HG03439 (cell line): Measurements from ENCODE around the gene RNF213.
"Not testable (repeated sequence)": the region's sequence is repeated elsewhere in the genome, so short reads cannot be mapped to it uniquely, and the experiment has no call there.

ENCODE experiments used
- ATAC-seq: cut with Tn5 transposase; IDR thresholded peaks from one replicate; pipeline ENCODE4 v1.9.1; 2021; ENCODE audit warnings: mild to moderate bottlenecking, moderate library complexity; ENCODE audit not compliant: unreplicated experiment

Gene RNF213

GRCh38 chr17:80316431-80316830 lies 55.8 kb downstream of the RNF213 start:
- ATAC-seq: no peak

GRCh38 chr17:80316927-80317705 lies 56.5 kb downstream of the RNF213 start:
- no peak for ATAC-seq

GRCh38 chr17:80317706-80317980 lies 57.0 kb downstream of the RNF213 start:
- no peak for ATAC-seq

- no peak for ATAC-seq
Observed at GRCh38 chr17:80318166-80318565, 57.5 kb downstream of the RNF213 start.

- ATAC-seq: no peak
Observed at GRCh38 chr17:80319262-80319998, 58.8 kb downstream of the RNF213 start.

- no peak for ATAC-seq
Observed at GRCh38 chr17:80319999-80320344, 59.3 kb downstream of the RNF213 start.

- ATAC-seq: no peak
Observed at GRCh38 chr17:80320496-80320895, 59.8 kb downstream of the RNF213 start.

GRCh38 chr17:80322864-80323263 lies 62.2 kb downstream of the RNF213 start:
- no peak for ATAC-seq

- no peak for ATAC-seq
Observed at GRCh38 chr17:80323982-80324381, 63.3 kb downstream of the RNF213 start.

GRCh38 chr17:80327518-80327917 lies 66.9 kb downstream of the RNF213 start:
- no peak for ATAC-seq

GRCh38 chr17:80328634-80329380 lies 68.2 kb downstream of the RNF213 start:
- ATAC-seq: no peak

GRCh38 chr17:80329421-80329820 lies 68.8 kb downstream of the RNF213 start:
- ATAC-seq: not testable (repeated sequence)

- no peak for ATAC-seq
Observed at GRCh38 chr17:80330276-80330675, 69.6 kb downstream of the RNF213 start.

- ATAC-seq: not testable (repeated sequence)
Observed at GRCh38 chr17:80330938-80331337, 70.3 kb downstream of the RNF213 start.

GRCh38 chr17:80331820-80332219 lies 71.2 kb downstream of the RNF213 start:
- ATAC-seq: no peak

GRCh38 chr17:80337195-80337895 lies 76.7 kb downstream of the RNF213 start:
- no peak for ATAC-seq

GRCh38 chr17:80339118-80339517 lies 78.5 kb downstream of the RNF213 start:
- ATAC-seq: no peak

GRCh38 chr17:80339731-80340456 lies 79.2 kb downstream of the RNF213 start:
- ATAC-seq: no peak

GRCh38 chr17:80345321-80345720 lies 84.7 kb downstream of the RNF213 start:
- no peak for ATAC-seq

GRCh38 chr17:80345841-80346497 lies 85.3 kb downstream of the RNF213 start:
- ATAC-seq: no peak
